Astrocyte (in vitro differentiated cells and primary cell): ENCODE data around the gene SNX27. TPM values are rescaled to one million over a fixed set of nuclear protein-coding genes. Genes with fewer than 3 reads are reported as not detected.

ENCODE experiments used
- DNase-seq: peaks from one replicate; pipeline ENCODE4 v3.0.0-alpha.2; 2010; ENCODE audit warnings: low read depth
- FAIRE-seq: peaks from 2 replicates; lab custom pipeline; 2011; peaks lifted over from hg19 to GRCh38; lab: Jason Lieb, UNC
- H2AFZ ChIP-seq: 2 replicates; pipeline ENCODE4 v1.6.0; 2012; ENCODE audit warnings: low read depth, low read length, inconsistent platforms
- H3K27ac ChIP-seq: 2 replicates; pipeline ENCODE4 v1.5.1; 2011; ENCODE audit warnings: low read depth, low read length, inconsistent platforms
- H3K27me3 ChIP-seq: 2 replicates; pipeline ENCODE4 v1.6.0; 2011; ENCODE audit warnings: low read length, inconsistent platforms; ENCODE audit not compliant: insufficient read depth
- H3K36me3 ChIP-seq: 2 replicates; pipeline ENCODE4 v1.5.1; 2011; ENCODE audit warnings: low read length, inconsistent platforms; ENCODE audit not compliant: insufficient read depth
- H3K4me1 ChIP-seq: 2 replicates; pipeline ENCODE4 v1.5.1; 2011; ENCODE audit warnings: low read length, inconsistent platforms; ENCODE audit not compliant: insufficient read depth
- H3K4me2 ChIP-seq: 2 replicates; pipeline ENCODE4 v1.6.0; 2012; ENCODE audit warnings: low read length, inconsistent platforms
- H3K4me3 ChIP-seq: 2 replicates; pipeline ENCODE4 v1.5.1; 2011; ENCODE audit warnings: low read depth, mild to moderate bottlenecking, low read length, inconsistent platforms; ENCODE audit not compliant: insufficient read depth
- H3K79me2 ChIP-seq: 2 replicates; pipeline ENCODE4 v1.6.0; 2012; ENCODE audit warnings: mild to moderate bottlenecking, low read length, inconsistent platforms; ENCODE audit not compliant: insufficient read depth
- H3K9ac ChIP-seq: 2 replicates; pipeline ENCODE4 v1.6.0; 2012; ENCODE audit warnings: mild to moderate bottlenecking, low read length, inconsistent platforms
- H3K9me3 ChIP-seq: 2 replicates; pipeline ENCODE4 v1.5.1; 2012; ENCODE audit warnings: low read depth, mild to moderate bottlenecking, low read length, inconsistent platforms; ENCODE audit not compliant: insufficient read depth
- H4K20me1 ChIP-seq: 2 replicates; pipeline ENCODE4 v1.6.0; 2012; ENCODE audit warnings: low read length, inconsistent platforms; ENCODE audit not compliant: insufficient read depth
- H3K27ac Mint-ChIP-seq: one replicate; pipeline ENCODE4 v1.8.0; 2021; ENCODE audit warnings: mild to moderate bottlenecking, mixed read lengths; ENCODE audit not compliant: unreplicated experiment
- H3K27me3 Mint-ChIP-seq: one replicate; pipeline ENCODE4 v1.8.0; 2021; ENCODE audit warnings: low read depth, mixed read lengths; ENCODE audit not compliant: unreplicated experiment
- H3K36me3 Mint-ChIP-seq: one replicate; pipeline ENCODE4 v1.8.0; 2021; ENCODE audit warnings: low read depth, mixed read lengths; ENCODE audit not compliant: unreplicated experiment
- H3K4me1 Mint-ChIP-seq: one replicate; pipeline ENCODE4 v1.8.0; 2021; ENCODE audit warnings: low read depth, mixed read lengths; ENCODE audit not compliant: unreplicated experiment
- H3K4me3 Mint-ChIP-seq: one replicate; pipeline ENCODE4 v1.8.0; 2021; ENCODE audit warnings: mild to moderate bottlenecking, moderate library complexity, mixed read lengths; ENCODE audit not compliant: unreplicated experiment
- H3K9me3 Mint-ChIP-seq: one replicate; pipeline ENCODE4 v1.8.0; 2021; ENCODE audit warnings: mild to moderate bottlenecking, mixed read lengths; ENCODE audit not compliant: unreplicated experiment
- EZH2 ChIP-seq: IDR thresholded peaks from 2 replicates; pipeline ENCODE4 v1.6.1; 2012; ENCODE audit warnings: mild to moderate bottlenecking, low read length, inconsistent platforms; ENCODE audit not compliant: insufficient read depth
- total RNA-seq: library from RNA; stranded (reverse); gene quantifications from 2 replicates; pipeline ENCODE4 v1.2.1, GENCODE V29; 2021
- TF ChIP-seq, protein P1 (sequence below): IDR thresholded peaks from 2 replicates; pipeline ENCODE4 v1.5.1; 2011; ENCODE audit warnings: low read depth, mild to moderate bottlenecking, inconsistent platforms, low read length, moderate library complexity; ENCODE audit not compliant: insufficient read depth

SNX27 gene
- total RNA-seq, 1 donor from 2014 or later: 53.1 TPM

DNA sequence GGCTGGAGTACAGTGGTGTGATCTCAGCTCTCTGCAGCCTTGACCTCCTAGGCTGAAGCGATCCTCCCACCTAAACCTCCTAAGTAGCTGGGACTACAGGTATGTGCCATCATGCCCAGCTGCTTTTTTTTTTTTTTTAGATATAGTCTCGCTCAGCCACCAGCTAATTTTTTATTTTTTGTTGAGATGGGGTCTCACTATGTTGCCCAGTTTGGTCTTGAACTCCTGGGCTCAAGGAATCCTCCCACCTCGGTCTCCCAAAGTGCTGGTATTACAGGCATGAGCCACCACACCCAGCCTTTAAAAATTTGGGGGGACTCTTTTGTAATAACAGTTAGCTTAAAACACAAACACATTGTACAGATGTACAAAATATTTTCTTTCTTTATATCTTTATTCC lies 1.7 kb upstream of the SNX27 start:
- no peak for TF ChIP-seq EZH2
- TF ChIP-seq, protein P1, sequence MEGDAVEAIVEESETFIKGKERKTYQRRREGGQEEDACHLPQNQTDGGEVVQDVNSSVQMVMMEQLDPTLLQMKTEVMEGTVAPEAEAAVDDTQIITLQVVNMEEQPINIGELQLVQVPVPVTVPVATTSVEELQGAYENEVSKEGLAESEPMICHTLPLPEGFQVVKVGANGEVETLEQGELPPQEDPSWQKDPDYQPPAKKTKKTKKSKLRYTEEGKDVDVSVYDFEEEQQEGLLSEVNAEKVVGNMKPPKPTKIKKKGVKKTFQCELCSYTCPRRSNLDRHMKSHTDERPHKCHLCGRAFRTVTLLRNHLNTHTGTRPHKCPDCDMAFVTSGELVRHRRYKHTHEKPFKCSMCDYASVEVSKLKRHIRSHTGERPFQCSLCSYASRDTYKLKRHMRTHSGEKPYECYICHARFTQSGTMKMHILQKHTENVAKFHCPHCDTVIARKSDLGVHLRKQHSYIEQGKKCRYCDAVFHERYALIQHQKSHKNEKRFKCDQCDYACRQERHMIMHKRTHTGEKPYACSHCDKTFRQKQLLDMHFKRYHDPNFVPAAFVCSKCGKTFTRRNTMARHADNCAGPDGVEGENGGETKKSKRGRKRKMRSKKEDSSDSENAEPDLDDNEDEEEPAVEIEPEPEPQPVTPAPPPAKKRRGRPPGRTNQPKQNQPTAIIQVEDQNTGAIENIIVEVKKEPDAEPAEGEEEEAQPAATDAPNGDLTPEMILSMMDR: no peak
- no peak overlapping the region for H3K4me3 Mint-ChIP-seq
- no peaks in the 10 kb centered on the region for H3K27me3 ChIP-seq

DNA sequence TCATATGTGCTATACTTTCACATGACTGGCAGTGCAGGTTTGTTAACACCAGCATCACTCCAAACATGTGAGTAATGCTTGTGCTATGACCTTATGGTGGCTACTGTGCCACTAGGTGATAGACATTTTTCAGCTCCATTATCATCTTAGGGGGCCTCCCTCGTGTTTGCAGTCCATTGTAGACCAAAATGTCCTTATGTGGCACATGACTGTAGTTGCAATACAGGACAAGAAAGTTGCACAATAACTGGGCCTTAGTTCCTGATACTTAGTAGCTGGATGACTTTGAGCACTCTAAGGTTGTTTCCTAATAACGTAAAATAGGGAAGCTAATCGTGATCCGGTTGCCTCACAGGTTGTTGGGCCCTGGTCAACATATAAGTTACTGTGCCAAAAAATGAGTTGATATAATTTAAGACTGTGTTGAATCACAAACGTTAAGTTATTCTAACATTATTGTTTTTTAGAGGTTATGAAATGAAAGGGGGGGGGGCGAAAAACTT lies 511 bp upstream of the SNX27 start:
- Mint-ChIP-seq H3K27ac (peak overlapping the region; percentile 63), H3K9me3 (no peaks in the 10 kb centered on the region), H3K27me3 (no peaks in the 10 kb centered on the region), H3K4me1 (peaks cover 29% of the 10 kb centered on the region), H3K4me3 (peak overlapping the region; percentile 82), H3K36me3 (peaks cover 3% of the 10 kb centered on the region)
- Histone ChIP-seq H3K36me3 (peaks cover 4% of the 10 kb centered on the region), H3K4me1 (peaks cover 28% of the 10 kb centered on the region), H3K4me2 (peak overlapping the region; percentile 100), H3K9me3 (no peaks in the 10 kb centered on the region), H3K4me3 (peak overlapping the region; percentile 83), H3K79me2 (peaks cover 30% of the 10 kb centered on the region), H2AFZ (peak overlapping the region; percentile 86), H3K27ac (peak overlapping the region; percentile 80), H4K20me1 (peaks cover 27% of the 10 kb centered on the region), H3K27me3 (no peaks in the 10 kb centered on the region), H3K9ac (peak overlapping the region; percentile 91)
- FAIRE-seq (no peak), DNase-seq (peak; percentile 20)
- TF ChIP-seq EZH2: no peak
- TF ChIP-seq, protein P1: no peak

More for the DNA sequence above, 1.7 kb upstream of the SNX27 start:
- no peak overlapping the region for H3K4me3 ChIP-seq
- no peaks in the 10 kb centered on the region for H3K9me3 Mint-ChIP-seq
- H3K27ac ChIP-seq: no peak overlapping the region
- H3K4me1 ChIP-seq: peaks cover 22% of the 10 kb centered on the region
- H3K4me2 ChIP-seq: no peak overlapping the region
- peaks cover 3% of the 10 kb centered on the region for H3K36me3 Mint-ChIP-seq
- peaks cover 24% of the 10 kb centered on the region for H3K79me2 ChIP-seq
- no peaks in the 10 kb centered on the region for H3K27me3 Mint-ChIP-seq
- H3K27ac Mint-ChIP-seq: no peak overlapping the region
- DNase-seq: no peak
- H3K4me1 Mint-ChIP-seq: peaks cover 18% of the 10 kb centered on the region
- no peak for FAIRE-seq
- H3K36me3 ChIP-seq: no peaks in the 10 kb centered on the region
- no peak overlapping the region for H3K9ac ChIP-seq
- H4K20me1 ChIP-seq: peaks cover 16% of the 10 kb centered on the region
- no peaks in the 10 kb centered on the region for H3K9me3 ChIP-seq
- H2AFZ ChIP-seq: no peak overlapping the region
